Forelimb muscle (tissue), 1 donor: ENCODE measurements around the gene STK17A. TPM values are rescaled to one million over a fixed set of nuclear protein-coding genes. Genes with fewer than 3 reads are reported as not detected.
"Not testable (repeated sequence)": the region's sequence is repeated elsewhere in the genome, so short reads cannot be mapped to it uniquely, and the experiment has no call there.

ENCODE experiments used
- DNase-seq: peaks from one replicate; pipeline ENCODE4 v3.0.0-alpha.2; 2013; ENCODE audit warnings: low read depth
- polyA plus RNA-seq: library from polyadenylated mRNA; unstranded; fragments of 120-200 nt; gene quantifications from one replicate; pipeline ENCODE4 v1.2.1, GENCODE V29; 2013; ENCODE audit not compliant: insufficient read length

Gene STK17A
- polyA plus RNA-seq, 1 donor = 27.8 TPM

- no peak for DNase-seq
Observed at GRCh38 chr7:43568529-43568928, 14.4 kb upstream of the STK17A start.

- no peak for DNase-seq
Observed at GRCh38 chr7:43569424-43569823, 13.5 kb upstream of the STK17A start.

GRCh38 chr7:43570688-43571365 lies 12.1 kb upstream of the STK17A start:
- DNase-seq = no peak

GRCh38 chr7:43572516-43573049 lies 10.3 kb upstream of the STK17A start:
- DNase-seq = no peak

- not testable (repeated sequence) for DNase-seq
Observed at GRCh38 chr7:43573832-43574231, 9.1 kb upstream of the STK17A start.

- no peak for DNase-seq
Observed at GRCh38 chr7:43575506-43575905, 7.4 kb upstream of the STK17A start.

- DNase-seq = no peak
Observed at GRCh38 chr7:43576241-43576640, 6.7 kb upstream of the STK17A start.

- DNase-seq = no peak
Observed at GRCh38 chr7:43577485-43577951, 5.4 kb upstream of the STK17A start.

GRCh38 chr7:43583424-43584194 lies 701 bp downstream of the STK17A start:
- no peak for DNase-seq

GRCh38 chr7:43584195-43584586 lies 1.3 kb downstream of the STK17A start:
- no peak for DNase-seq

- DNase-seq = not testable (repeated sequence)
Observed at GRCh38 chr7:43584733-43585132, 1.8 kb downstream of the STK17A start.

GRCh38 chr7:43585562-43585961 lies 2.7 kb downstream of the STK17A start:
- DNase-seq = no peak

GRCh38 chr7:43586251-43586900 lies 3.5 kb downstream of the STK17A start:
- no peak for DNase-seq

GRCh38 chr7:43588477-43589132 lies 5.7 kb downstream of the STK17A start:
- no peak for DNase-seq

GRCh38 chr7:43589133-43589478 lies 6.2 kb downstream of the STK17A start:
- no peak for DNase-seq

- DNase-seq = no peak
Observed at GRCh38 chr7:43589728-43590127, 6.8 kb downstream of the STK17A start.

GRCh38 chr7:43590862-43591557 lies 8.1 kb downstream of the STK17A start:
- no peak for DNase-seq

GRCh38 chr7:43591558-43592180 lies 8.8 kb downstream of the STK17A start:
- no peak for DNase-seq

GRCh38 chr7:43592326-43592725 lies 9.4 kb downstream of the STK17A start:
- DNase-seq = no peak

GRCh38 chr7:43593010-43593409 lies 10.1 kb downstream of the STK17A start:
- no peak for DNase-seq

GRCh38 chr7:43594020-43594419 lies 11.1 kb downstream of the STK17A start:
- no peak for DNase-seq
